OCI-LY1 (cell line): ENCODE measurements around the gene GPLD1.

Source experiments
- H2AFZ ChIP-seq: fragments of 200-600 bp; sonication (generic), shearing (Covaris generic); 2 replicates; pipeline ENCODE4 v1.6.0; 2014; ENCODE audit warnings: antibody characterized with exemption, mild to moderate bottlenecking, low read length
- H3F3A ChIP-seq: fragments of 200-600 bp; sonication (generic), shearing (Covaris generic); 2 replicates; pipeline ENCODE4 v1.6.0; 2014; ENCODE audit warnings: mild to moderate bottlenecking, antibody characterized with exemption, low read length, moderate library complexity; ENCODE audit not compliant: insufficient read depth
- H3K27ac ChIP-seq: fragments of 200-600 bp; sonication (generic); 2 replicates; pipeline ENCODE4 v1.5.1; 2014; ENCODE audit warnings: low read length, mixed run types, mild to moderate bottlenecking, low read depth; ENCODE audit not compliant: poor library complexity, severe bottlenecking
- H3K27me3 ChIP-seq: fragments of 200-600 bp; sonication (generic); 2 replicates; pipeline ENCODE4 v1.6.0; 2014; ENCODE audit warnings: antibody characterized with exemption, mild to moderate bottlenecking, low read length, moderate library complexity; ENCODE audit not compliant: insufficient read depth
- H3K36me3 ChIP-seq: fragments of 200-600 bp; sonication (generic); 2 replicates; pipeline ENCODE4 v1.6.1; 2014; ENCODE audit warnings: mild to moderate bottlenecking, antibody characterized with exemption, low read length, moderate library complexity, mixed read lengths; ENCODE audit not compliant: insufficient read depth
- H3K4me1 ChIP-seq: fragments of 200-600 bp; sonication (generic); 2 replicates; pipeline ENCODE4 v1.5.1; 2014; ENCODE audit warnings: mild to moderate bottlenecking, low read length, moderate library complexity; ENCODE audit not compliant: insufficient read depth, severe bottlenecking
- H3K4me2 ChIP-seq: fragments of 200-600 bp; sonication (generic), shearing (Covaris generic); 2 replicates; pipeline ENCODE4 v1.6.1; 2014; ENCODE audit warnings: low read length
- H3K4me3 ChIP-seq: fragments of 200-600 bp; sonication (generic); 2 replicates; pipeline ENCODE4 v1.5.1; 2014; ENCODE audit warnings: low read length, low read depth, mild to moderate bottlenecking, mixed read lengths; ENCODE audit not compliant: poor library complexity, severe bottlenecking
- H3K79me2 ChIP-seq: fragments of 200-600 bp; shearing (Covaris generic); 2 replicates; pipeline ENCODE4 v1.6.1; 2016; ENCODE audit warnings: mixed run types, low read length, mixed read lengths; ENCODE audit not compliant: insufficient read depth
- H3K9ac ChIP-seq: fragments of 200-600 bp; sonication (generic), shearing (Covaris generic); 2 replicates; pipeline ENCODE4 v1.6.1; 2014; ENCODE audit warnings: mild to moderate bottlenecking, low read length, mixed read lengths
- H3K9me2 ChIP-seq: fragments of 200-600 bp; sonication (generic), shearing (Covaris generic); 2 replicates; pipeline ENCODE4 v1.6.1; 2014; ENCODE audit warnings: low read depth, mild to moderate bottlenecking, low read length, mixed read lengths
- H3K9me3 ChIP-seq: fragments of 200-600 bp; shearing (Covaris generic); 2 replicates; pipeline ENCODE4 v1.6.1; 2014; ENCODE audit warnings: low read length, mixed read lengths
- H4K20me1 ChIP-seq: fragments of 200-600 bp; sonication (generic), shearing (Covaris generic); 2 replicates; pipeline ENCODE4 v1.6.0; 2016; ENCODE audit warnings: mild to moderate bottlenecking, low read length; ENCODE audit not compliant: insufficient read depth
- CTCF ChIP-seq: fragments of 200-600 bp; sonication (generic), shearing (Covaris generic); IDR thresholded peaks from 2 replicates; pipeline ENCODE4 v1.5.1; 2017; ENCODE audit warnings: mild to moderate bottlenecking, antibody characterized with exemption, low read length, moderate library complexity, mixed read lengths
- EZH2 ChIP-seq: fragments of 200-600 bp; sonication (generic), shearing (Covaris generic); IDR thresholded peaks from 2 replicates; pipeline ENCODE4 v1.8.0; 2017; ENCODE audit warnings: borderline replicate concordance, mixed run types, mild to moderate bottlenecking, antibody characterized with exemption, low read length, moderate library complexity, mixed read lengths

Gene GPLD1

GRCh38 chr6:24529985-24530384, 40.6 kb upstream of the GPLD1 start:
- Histone ChIP-seq H3K9ac (no peak overlapping the region), H3K4me2 (no peak overlapping the region), H3K9me3 (no peaks in the 10 kb centered on the region), H3K4me1 (peaks cover 16% of the 10 kb centered on the region), H4K20me1 (no peaks in the 10 kb centered on the region), H3K36me3 (peaks cover 84% of the 10 kb centered on the region), H2AFZ (no peak overlapping the region), H3K27me3 (no peaks in the 10 kb centered on the region), H3F3A (no peaks in the 10 kb centered on the region), H3K27ac (no peak overlapping the region), H3K79me2 (peaks cover 11% of the 10 kb centered on the region), H3K9me2 (no peaks in the 10 kb centered on the region), H3K4me3 (no peak overlapping the region)
- TF ChIP-seq EZH2 (no peak), CTCF (no peak)

GRCh38 chr6:24524805-24525204, 35.4 kb upstream of the GPLD1 start:
- H3K9me2 ChIP-seq: no peaks in the 10 kb centered on the region
- peak overlapping the region; percentile 99 for H3K27ac ChIP-seq
- peaks cover 48% of the 10 kb centered on the region for H3K36me3 ChIP-seq
- peak; percentile 73 for TF ChIP-seq CTCF
- no peak for TF ChIP-seq EZH2
- no peaks in the 10 kb centered on the region for H3F3A ChIP-seq
- H4K20me1 ChIP-seq: no peaks in the 10 kb centered on the region
- H2AFZ ChIP-seq: no peak overlapping the region
- no peaks in the 10 kb centered on the region for H3K27me3 ChIP-seq
- H3K79me2 ChIP-seq: peaks cover 32% of the 10 kb centered on the region
- H3K4me2 ChIP-seq: peak overlapping the region; percentile 97
- no peaks in the 10 kb centered on the region for H3K9me3 ChIP-seq
- H3K9ac ChIP-seq: peak overlapping the region; percentile 98
- H3K4me1 ChIP-seq: peaks cover 55% of the 10 kb centered on the region
- peak overlapping the region; percentile 93 for H3K4me3 ChIP-seq

GRCh38 chr6:24524329-24524728, 35.0 kb upstream of the GPLD1 start:
- peak overlapping the region; percentile 93 for H3K4me3 ChIP-seq
- H3K9me3 ChIP-seq: no peaks in the 10 kb centered on the region
- H3K9me2 ChIP-seq: no peaks in the 10 kb centered on the region
- peak overlapping the region; percentile 97 for H3K4me2 ChIP-seq
- H3K36me3 ChIP-seq: peaks cover 44% of the 10 kb centered on the region
- peak overlapping the region; percentile 99 for H3K27ac ChIP-seq
- H3F3A ChIP-seq: no peaks in the 10 kb centered on the region
- no peaks in the 10 kb centered on the region for H4K20me1 ChIP-seq
- H3K9ac ChIP-seq: peak overlapping the region; percentile 98
- peaks cover 32% of the 10 kb centered on the region for H3K79me2 ChIP-seq
- H2AFZ ChIP-seq: no peak overlapping the region
- no peak for TF ChIP-seq CTCF
- no peak for TF ChIP-seq EZH2
- no peaks in the 10 kb centered on the region for H3K27me3 ChIP-seq
- H3K4me1 ChIP-seq: peaks cover 55% of the 10 kb centered on the region
